GM23338 (cell line): Measurements from ENCODE around the gene FDXR. TPM values are rescaled to one million over a fixed set of nuclear protein-coding genes. Genes with fewer than 3 reads are reported as not detected.
A peak's percentile ranks its signal among the peaks of the same experiment; 100 is the strongest.

Experiments used
- ATAC-seq: fragments of 200-7000 bp; cut with Tn5 transposase; 3 replicates; pipeline ENCODE4 v1.9.1; 2020
- DNase-seq: peaks from one replicate; pipeline ENCODE4 v3.0.0-alpha.2; 2015; ENCODE audit warnings: low spot score
- H2AFZ ChIP-seq: fragments of 200-600 bp; sonication (generic); 2 replicates; pipeline ENCODE4 v1.8.0; 2016; ENCODE audit warnings: antibody characterized with exemption, mild to moderate bottlenecking, moderate library complexity
- H3F3A ChIP-seq: fragments of 200-600 bp; sonication (generic); replicated peaks from 2 replicates; pipeline ENCODE4 v1.8.0; 2017; ENCODE audit warnings: antibody characterized with exemption, mixed run types, low read depth
- H3K27ac ChIP-seq: fragments of 200-600 bp; sonication (generic); 2 replicates; pipeline ENCODE4 v1.6.1; 2016; ENCODE audit warnings: low read depth
- H3K27me3 ChIP-seq: fragments of 200-600 bp; sonication (generic); 2 replicates; pipeline ENCODE4 v1.8.0; 2016; ENCODE audit warnings: mild to moderate bottlenecking, mixed run types, moderate library complexity; ENCODE audit not compliant: insufficient read depth
- H3K36me3 ChIP-seq: fragments of 200-600 bp; sonication (generic); 2 replicates; pipeline ENCODE4 v1.8.0; 2016; ENCODE audit warnings: mild to moderate bottlenecking; ENCODE audit not compliant: insufficient read depth
- H3K4me1 ChIP-seq: fragments of 200-600 bp; sonication (generic); 2 replicates; pipeline ENCODE4 v1.8.0; 2016; ENCODE audit warnings: mild to moderate bottlenecking, moderate library complexity; ENCODE audit not compliant: insufficient read depth
- H3K4me2 ChIP-seq: fragments of 200-600 bp; sonication (generic); 2 replicates; pipeline ENCODE4 v1.7.1; 2017; ENCODE audit warnings: mixed run types
- H3K4me3 ChIP-seq: fragments of 200-600 bp; sonication (generic); 2 replicates; pipeline ENCODE4 v1.6.1; 2016; ENCODE audit warnings: mixed run types
- H3K79me2 ChIP-seq: fragments of 200-600 bp; sonication (generic); replicated peaks from 2 replicates; pipeline ENCODE4 v1.8.0; 2017; ENCODE audit warnings: mild to moderate bottlenecking; ENCODE audit not compliant: insufficient read depth
- H3K9me2 ChIP-seq: fragments of 200-600 bp; sonication (generic); 2 replicates; pipeline ENCODE4 v1.8.0; 2017; ENCODE audit not compliant: insufficient read depth
- H4K20me1 ChIP-seq: fragments of 200-600 bp; sonication (generic); replicated peaks from 2 replicates; pipeline ENCODE4 v1.8.0; 2017; ENCODE audit warnings: mild to moderate bottlenecking; ENCODE audit not compliant: insufficient read depth
- H3K27ac Mint-ChIP-seq: 2 replicates; pipeline ENCODE4 v1.8.0; 2020; ENCODE audit warnings: inconsistent platforms, mild to moderate bottlenecking, moderate library complexity, mixed read lengths
- H3K27me3 Mint-ChIP-seq: 3 replicates; pipeline ENCODE4 v1.8.0; 2022; ENCODE audit warnings: low read depth, mild to moderate bottlenecking, moderate library complexity, mixed read lengths, inconsistent platforms; ENCODE audit not compliant: insufficient read depth, poor library complexity
- H3K36me3 Mint-ChIP-seq: 3 replicates; pipeline ENCODE4 v1.8.0; 2021; ENCODE audit warnings: low read depth, mild to moderate bottlenecking, inconsistent platforms, moderate library complexity, mixed read lengths
- H3K4me1 Mint-ChIP-seq: 3 replicates; pipeline ENCODE4 v1.8.0; 2020; ENCODE audit warnings: mild to moderate bottlenecking, inconsistent platforms, mixed read lengths
- H3K4me3 Mint-ChIP-seq: 3 replicates; pipeline ENCODE4 v1.8.0; 2021; ENCODE audit warnings: moderate library complexity, mild to moderate bottlenecking, inconsistent platforms, mixed read lengths
- H3K9me3 Mint-ChIP-seq: 3 replicates; pipeline ENCODE4 v1.8.0; 2020; ENCODE audit warnings: moderate library complexity, mild to moderate bottlenecking, inconsistent platforms, mixed read lengths
- EZH2 ChIP-seq: fragments of 200-600 bp; sonication (generic); IDR thresholded peaks from one replicate; pipeline ENCODE4 v1.8.0; 2017; ENCODE audit warnings: antibody characterized with exemption, mild to moderate bottlenecking, low read depth; ENCODE audit not compliant: unreplicated experiment
- JUNB ChIP-seq: IDR thresholded peaks from one replicate; pipeline ENCODE4 v1.6.1; 2016; ENCODE audit warnings: antibody characterized with exemption; ENCODE audit not compliant: unreplicated experiment
- POLR2AphosphoS5 ChIP-seq: IDR thresholded peaks from 2 replicates; pipeline ENCODE4 v1.6.1; 2016; ENCODE audit warnings: antibody characterized with exemption, low read depth
- STAT1 ChIP-seq: IDR thresholded peaks from one replicate; pipeline ENCODE4 v1.6.1; 2016; ENCODE audit warnings: antibody characterized with exemption; ENCODE audit not compliant: unreplicated experiment
- polyA plus RNA-seq: library from polyadenylated mRNA; unstranded; fragments of >200 nt; fragmentation: Nextera tagmentation; extraction: Ambion mirVana; gene quantifications from 2 replicates; pipeline ENCODE4 v1.2.1, GENCODE V29; 2016
- total RNA-seq: library from RNA; depleted of rRNA; stranded (reverse); fragments of >200 nt; shearing (Covaris generic); gene quantifications from 2 replicates; pipeline ENCODE4 v1.2.3, GENCODE V29; 2014
- TF ChIP-seq, protein P1 (sequence below), 2 experiments: fragments of 200-600 bp in 1 of 2; sonication (generic) in 1 of 2; conservative IDR thresholded peaks; 2 replicates each; pipeline versions ENCODE4 v1.5.1 to v1.6.1; 2016 to 2017; ENCODE audit warnings: antibody characterized with exemption in 2 of 2, low read depth in 2 of 2, mild to moderate bottlenecking in 2 of 2, moderate library complexity in 1 of 2
- TF ChIP-seq, protein P2 (sequence below): fragments of 250-450 bp; sonication (Bioruptor Pico); IDR thresholded peaks from 2 replicates; pipeline ENCODE4 v1.5.0; 2020; ENCODE audit warnings: mild to moderate bottlenecking, moderate library complexity
- TF ChIP-seq, protein P3 (sequence below): IDR thresholded peaks from one replicate; pipeline ENCODE4 v1.6.1; 2018; ENCODE audit warnings: antibody characterized with exemption; ENCODE audit not compliant: unreplicated experiment

Gene FDXR
- total and polyA plus RNA-seq, 2 experiments from 2014 or later, result 21.7 to 33.1 TPM

DNA sequence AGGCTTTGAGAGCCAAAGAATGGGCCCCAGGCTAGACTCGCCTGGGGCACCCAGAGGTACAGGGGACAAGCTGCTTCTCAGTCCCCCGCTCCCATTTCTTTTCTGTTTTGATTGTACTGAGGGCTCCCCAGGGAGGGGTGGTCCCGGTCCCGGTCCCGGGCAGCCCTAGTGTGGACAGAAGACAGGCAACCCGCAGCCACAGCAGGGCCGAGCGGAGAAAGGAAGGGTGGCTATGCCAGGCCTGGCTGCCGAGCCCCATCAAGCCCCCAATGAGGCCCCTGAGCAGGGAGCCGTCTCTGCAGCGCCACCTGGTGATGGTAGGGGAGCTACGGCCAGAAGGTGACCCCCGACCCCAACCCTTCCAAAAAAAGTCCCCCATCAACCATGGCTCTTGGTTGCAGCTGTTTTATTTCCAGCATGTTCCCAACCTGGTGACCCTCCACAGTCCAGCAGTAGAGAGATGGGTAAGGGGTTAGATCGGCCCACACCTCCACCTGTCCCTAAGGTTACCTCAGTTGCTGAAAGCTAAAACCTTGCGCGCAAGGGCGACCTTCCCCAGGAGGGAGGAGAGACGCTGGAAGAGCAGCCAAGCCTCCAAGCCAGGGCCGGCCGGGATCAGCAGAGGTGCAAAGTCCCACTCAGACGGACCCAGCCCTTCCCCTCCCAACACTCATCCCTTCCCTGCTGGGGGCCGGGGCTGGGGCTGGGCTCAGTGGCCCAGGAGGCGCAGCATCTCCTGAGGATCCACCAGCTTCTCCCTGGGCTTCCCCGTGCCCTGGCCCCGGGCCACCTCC lies 10.5 kb downstream of the FDXR start:
- Mint-ChIP-seq H3K4me3 (peak overlapping the region; percentile 61), H3K27me3 (peaks cover 48% of the 10 kb centered on the region), H3K4me1 (peaks cover 12% of the 10 kb centered on the region), H3K27ac (no peak overlapping the region), H3K9me3 (no peaks in the 10 kb centered on the region), H3K36me3 (peaks cover 11% of the 10 kb centered on the region; the same call in 2 of the 3 replicates)
- Histone ChIP-seq H3K27me3 (peaks cover 51% of the 10 kb centered on the region), H2AFZ (no peak overlapping the region), H3K36me3 (no peaks in the 10 kb centered on the region), H3K4me3 (peak overlapping the region; percentile 51), H3K79me2 (no peaks in the 10 kb centered on the region), H3K9me2 (no peaks in the 10 kb centered on the region), H4K20me1 (no peaks in the 10 kb centered on the region; the same call in 1 of the 2 replicates), H3K27ac (no peak overlapping the region), H3K4me1 (peaks cover 4% of the 10 kb centered on the region; the same call in 1 of the 2 replicates), H3F3A (peaks cover 8% of the 10 kb centered on the region; the same call in 1 of the 2 replicates), H3K4me2 (peak overlapping the region; percentile 78)
- TF ChIP-seq POLR2AphosphoS5 (no peak), JUNB (no peak), EZH2 (no peak)
- TF ChIP-seq, protein P1, sequence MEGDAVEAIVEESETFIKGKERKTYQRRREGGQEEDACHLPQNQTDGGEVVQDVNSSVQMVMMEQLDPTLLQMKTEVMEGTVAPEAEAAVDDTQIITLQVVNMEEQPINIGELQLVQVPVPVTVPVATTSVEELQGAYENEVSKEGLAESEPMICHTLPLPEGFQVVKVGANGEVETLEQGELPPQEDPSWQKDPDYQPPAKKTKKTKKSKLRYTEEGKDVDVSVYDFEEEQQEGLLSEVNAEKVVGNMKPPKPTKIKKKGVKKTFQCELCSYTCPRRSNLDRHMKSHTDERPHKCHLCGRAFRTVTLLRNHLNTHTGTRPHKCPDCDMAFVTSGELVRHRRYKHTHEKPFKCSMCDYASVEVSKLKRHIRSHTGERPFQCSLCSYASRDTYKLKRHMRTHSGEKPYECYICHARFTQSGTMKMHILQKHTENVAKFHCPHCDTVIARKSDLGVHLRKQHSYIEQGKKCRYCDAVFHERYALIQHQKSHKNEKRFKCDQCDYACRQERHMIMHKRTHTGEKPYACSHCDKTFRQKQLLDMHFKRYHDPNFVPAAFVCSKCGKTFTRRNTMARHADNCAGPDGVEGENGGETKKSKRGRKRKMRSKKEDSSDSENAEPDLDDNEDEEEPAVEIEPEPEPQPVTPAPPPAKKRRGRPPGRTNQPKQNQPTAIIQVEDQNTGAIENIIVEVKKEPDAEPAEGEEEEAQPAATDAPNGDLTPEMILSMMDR (conservative IDR thresholded peaks at IDR 0.05; ENCODE audit: low read depth in 2 of 2), result peak; percentile 84 to 92
- peak; percentile 68 for ATAC-seq
- DNase-seq, result peak; percentile 90

DNA sequence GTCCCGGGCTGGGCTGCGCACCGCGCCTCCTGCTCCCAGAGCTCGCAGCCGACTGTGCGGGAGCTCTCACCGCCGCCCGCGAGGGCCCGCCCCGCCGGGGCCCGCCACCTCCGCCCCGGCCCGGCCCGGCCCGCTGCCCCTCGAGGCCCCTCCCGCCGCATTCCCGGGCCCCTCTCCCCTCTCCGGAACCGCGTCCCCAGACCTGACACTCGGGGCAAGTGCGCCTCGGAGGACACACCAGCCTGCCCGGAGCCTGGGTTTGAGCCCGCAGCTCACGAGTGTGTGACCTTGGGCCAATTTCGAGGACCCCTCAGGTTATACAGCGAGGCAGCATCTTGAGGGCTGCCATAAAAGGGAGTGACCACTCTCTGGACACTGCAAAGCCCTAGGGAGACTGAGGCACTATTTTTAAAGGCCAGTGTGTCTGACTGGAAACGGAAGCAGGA lies 11.1 kb downstream of the FDXR start:
- Histone ChIP-seq H3K79me2 (no peaks in the 10 kb centered on the region), H3K4me3 (peak overlapping the region; percentile 51), H3K4me1 (peaks cover 4% of the 10 kb centered on the region; the same call in 1 of the 2 replicates), H3K36me3 (no peaks in the 10 kb centered on the region), H4K20me1 (no peaks in the 10 kb centered on the region; the same call in 1 of the 2 replicates), H3K9me2 (no peaks in the 10 kb centered on the region), H3F3A (peaks cover 8% of the 10 kb centered on the region; the same call in 1 of the 2 replicates), H3K27ac (no peak overlapping the region), H2AFZ (no peak overlapping the region), H3K27me3 (peaks cover 57% of the 10 kb centered on the region), H3K4me2 (peak overlapping the region; percentile 78)
- peaks cover 11% of the 10 kb centered on the region; the same call in 2 of the 3 replicates for H3K36me3 Mint-ChIP-seq
- peaks cover 12% of the 10 kb centered on the region for H3K4me1 Mint-ChIP-seq
- peaks cover 54% of the 10 kb centered on the region for H3K27me3 Mint-ChIP-seq
- TF ChIP-seq EZH2 (peak; percentile 90), STAT1 (no peak)
- TF ChIP-seq, protein P2, sequence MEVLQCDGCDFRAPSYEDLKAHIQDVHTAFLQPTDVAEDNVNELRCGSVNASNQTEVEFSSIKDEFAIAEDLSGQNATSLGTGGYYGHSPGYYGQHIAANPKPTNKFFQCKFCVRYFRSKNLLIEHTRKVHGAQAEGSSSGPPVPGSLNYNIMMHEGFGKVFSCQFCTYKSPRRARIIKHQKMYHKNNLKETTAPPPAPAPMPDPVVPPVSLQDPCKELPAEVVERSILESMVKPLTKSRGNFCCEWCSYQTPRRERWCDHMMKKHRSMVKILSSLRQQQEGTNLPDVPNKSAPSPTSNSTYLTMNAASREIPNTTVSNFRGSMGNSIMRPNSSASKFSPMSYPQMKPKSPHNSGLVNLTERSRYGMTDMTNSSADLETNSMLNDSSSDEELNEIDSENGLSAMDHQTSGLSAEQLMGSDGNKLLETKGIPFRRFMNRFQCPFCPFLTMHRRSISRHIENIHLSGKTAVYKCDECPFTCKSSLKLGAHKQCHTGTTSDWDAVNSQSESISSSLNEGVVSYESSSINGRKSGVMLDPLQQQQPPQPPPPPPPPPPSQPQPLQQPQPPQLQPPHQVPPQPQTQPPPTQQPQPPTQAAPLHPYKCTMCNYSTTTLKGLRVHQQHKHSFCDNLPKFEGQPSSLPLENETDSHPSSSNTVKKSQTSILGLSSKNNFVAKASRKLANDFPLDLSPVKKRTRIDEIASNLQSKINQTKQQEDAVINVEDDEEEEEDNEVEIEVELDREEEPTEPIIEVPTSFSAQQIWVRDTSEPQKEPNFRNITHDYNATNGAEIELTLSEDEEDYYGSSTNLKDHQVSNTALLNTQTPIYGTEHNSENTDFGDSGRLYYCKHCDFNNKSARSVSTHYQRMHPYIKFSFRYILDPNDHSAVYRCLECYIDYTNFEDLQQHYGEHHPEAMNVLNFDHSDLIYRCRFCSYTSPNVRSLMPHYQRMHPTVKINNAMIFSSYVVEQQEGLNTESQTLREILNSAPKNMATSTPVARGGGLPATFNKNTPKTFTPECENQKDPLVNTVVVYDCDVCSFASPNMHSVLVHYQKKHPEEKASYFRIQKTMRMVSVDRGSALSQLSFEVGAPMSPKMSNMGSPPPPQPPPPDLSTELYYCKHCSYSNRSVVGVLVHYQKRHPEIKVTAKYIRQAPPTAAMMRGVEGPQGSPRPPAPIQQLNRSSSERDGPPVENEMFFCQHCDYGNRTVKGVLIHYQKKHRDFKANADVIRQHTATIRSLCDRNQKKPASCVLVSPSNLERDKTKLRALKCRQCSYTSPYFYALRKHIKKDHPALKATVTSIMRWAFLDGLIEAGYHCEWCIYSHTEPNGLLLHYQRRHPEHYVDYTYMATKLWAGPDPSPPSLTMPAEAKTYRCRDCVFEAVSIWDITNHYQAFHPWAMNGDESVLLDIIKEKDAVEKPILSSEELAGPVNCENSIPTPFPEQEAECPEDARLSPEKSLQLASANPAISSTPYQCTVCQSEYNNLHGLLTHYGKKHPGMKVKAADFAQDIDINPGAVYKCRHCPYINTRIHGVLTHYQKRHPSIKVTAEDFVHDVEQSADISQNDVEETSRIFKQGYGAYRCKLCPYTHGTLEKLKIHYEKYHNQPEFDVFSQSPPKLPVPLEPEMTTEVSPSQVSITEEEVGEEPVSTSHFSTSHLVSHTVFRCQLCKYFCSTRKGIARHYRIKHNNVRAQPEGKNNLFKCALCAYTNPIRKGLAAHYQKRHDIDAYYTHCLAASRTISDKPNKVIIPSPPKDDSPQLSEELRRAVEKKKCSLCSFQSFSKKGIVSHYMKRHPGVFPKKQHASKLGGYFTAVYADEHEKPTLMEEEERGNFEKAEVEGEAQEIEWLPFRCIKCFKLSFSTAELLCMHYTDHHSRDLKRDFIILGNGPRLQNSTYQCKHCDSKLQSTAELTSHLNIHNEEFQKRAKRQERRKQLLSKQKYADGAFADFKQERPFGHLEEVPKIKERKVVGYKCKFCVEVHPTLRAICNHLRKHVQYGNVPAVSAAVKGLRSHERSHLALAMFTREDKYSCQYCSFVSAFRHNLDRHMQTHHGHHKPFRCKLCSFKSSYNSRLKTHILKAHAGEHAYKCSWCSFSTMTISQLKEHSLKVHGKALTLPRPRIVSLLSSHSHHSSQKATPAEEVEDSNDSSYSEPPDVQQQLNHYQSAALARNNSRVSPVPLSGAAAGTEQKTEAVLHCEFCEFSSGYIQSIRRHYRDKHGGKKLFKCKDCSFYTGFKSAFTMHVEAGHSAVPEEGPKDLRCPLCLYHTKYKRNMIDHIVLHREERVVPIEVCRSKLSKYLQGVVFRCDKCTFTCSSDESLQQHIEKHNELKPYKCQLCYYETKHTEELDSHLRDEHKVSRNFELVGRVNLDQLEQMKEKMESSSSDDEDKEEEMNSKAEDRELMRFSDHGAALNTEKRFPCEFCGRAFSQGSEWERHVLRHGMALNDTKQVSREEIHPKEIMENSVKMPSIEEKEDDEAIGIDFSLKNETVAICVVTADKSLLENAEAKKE, result no peak
- TF ChIP-seq, protein P3, sequence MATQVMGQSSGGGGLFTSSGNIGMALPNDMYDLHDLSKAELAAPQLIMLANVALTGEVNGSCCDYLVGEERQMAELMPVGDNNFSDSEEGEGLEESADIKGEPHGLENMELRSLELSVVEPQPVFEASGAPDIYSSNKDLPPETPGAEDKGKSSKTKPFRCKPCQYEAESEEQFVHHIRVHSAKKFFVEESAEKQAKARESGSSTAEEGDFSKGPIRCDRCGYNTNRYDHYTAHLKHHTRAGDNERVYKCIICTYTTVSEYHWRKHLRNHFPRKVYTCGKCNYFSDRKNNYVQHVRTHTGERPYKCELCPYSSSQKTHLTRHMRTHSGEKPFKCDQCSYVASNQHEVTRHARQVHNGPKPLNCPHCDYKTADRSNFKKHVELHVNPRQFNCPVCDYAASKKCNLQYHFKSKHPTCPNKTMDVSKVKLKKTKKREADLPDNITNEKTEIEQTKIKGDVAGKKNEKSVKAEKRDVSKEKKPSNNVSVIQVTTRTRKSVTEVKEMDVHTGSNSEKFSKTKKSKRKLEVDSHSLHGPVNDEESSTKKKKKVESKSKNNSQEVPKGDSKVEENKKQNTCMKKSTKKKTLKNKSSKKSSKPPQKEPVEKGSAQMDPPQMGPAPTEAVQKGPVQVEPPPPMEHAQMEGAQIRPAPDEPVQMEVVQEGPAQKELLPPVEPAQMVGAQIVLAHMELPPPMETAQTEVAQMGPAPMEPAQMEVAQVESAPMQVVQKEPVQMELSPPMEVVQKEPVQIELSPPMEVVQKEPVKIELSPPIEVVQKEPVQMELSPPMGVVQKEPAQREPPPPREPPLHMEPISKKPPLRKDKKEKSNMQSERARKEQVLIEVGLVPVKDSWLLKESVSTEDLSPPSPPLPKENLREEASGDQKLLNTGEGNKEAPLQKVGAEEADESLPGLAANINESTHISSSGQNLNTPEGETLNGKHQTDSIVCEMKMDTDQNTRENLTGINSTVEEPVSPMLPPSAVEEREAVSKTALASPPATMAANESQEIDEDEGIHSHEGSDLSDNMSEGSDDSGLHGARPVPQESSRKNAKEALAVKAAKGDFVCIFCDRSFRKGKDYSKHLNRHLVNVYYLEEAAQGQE, result no peak
- H3K4me3 Mint-ChIP-seq, result peak overlapping the region; percentile 61
- peak; percentile 2; the same call in 2 of the 3 replicates for ATAC-seq
- no peak overlapping the region for H3K27ac Mint-ChIP-seq
- H3K9me3 Mint-ChIP-seq, result no peaks in the 10 kb centered on the region
- DNase-seq, result peak; percentile 40
